Stomach (tissue), 9 donors: ENCODE data around the gene FAM13C. TPM values are rescaled to one million over a fixed set of nuclear protein-coding genes. Genes with fewer than 3 reads are reported as not detected.

Experiments used
- DNase-seq, 2 donors: peaks; one replicate each; pipeline versions ENCODE4 v3.0.0 to v3.0.0-alpha.2; 2013 to 2019
- H3K27ac ChIP-seq, 5 donors: fragments of 200-600 bp in 4 of 5; sonication (generic) in 4 of 5; one replicate each; pipeline ENCODE4 v1.5.1; 2013 to 2019; ENCODE audit warnings: mild to moderate bottlenecking in 1 of 5, moderate library complexity in 1 of 5
- H3K27me3 ChIP-seq, 3 donors: fragments of 200-600 bp; sonication (generic); one replicate each; pipeline ENCODE4 v1.5.1; 2017 to 2019; ENCODE audit warnings: mixed run types in 1 of 3
- H3K36me3 ChIP-seq, 4 donors: fragments of 200-600 bp; sonication (generic); 1 replicate in 3 of 4; 2 replicates in 1 of 4; pipeline ENCODE4 v1.5.1; 2016 to 2019
- H3K4me1 ChIP-seq, 4 donors: fragments of 200-600 bp; sonication (generic); one replicate each; pipeline ENCODE4 v1.5.1; 2016 to 2019
- H3K4me3 ChIP-seq, 4 donors: fragments of 200-600 bp; sonication (generic) in 3 of 4; one replicate each; pipeline ENCODE4 v1.5.1; 2016 to 2019; ENCODE audit warnings: mild to moderate bottlenecking in 1 of 4
- H3K9me3 ChIP-seq, 4 donors: fragments of 200-600 bp; sonication (generic); one replicate each; pipeline ENCODE4 v1.5.1; 2016 to 2019
- CTCF ChIP-seq, 7 experiments: fragments of 450-650 bp in 4 of 7; fragments of 200-600 bp in 3 of 7; sonication (generic) in 3 of 7; IDR thresholded peaks; one replicate each; pipeline ENCODE4 v1.5.1; 2016 to 2019; ENCODE audit warnings: antibody characterized with exemption in 7 of 7, control low read depth in 2 of 7, mild to moderate bottlenecking in 1 of 7
- EP300 ChIP-seq: sonication (generic); formaldehyde crosslinking; IDR thresholded peaks from one replicate; pipeline ENCODE4 v1.6.1; 2017; ENCODE audit warnings: antibody characterized with exemption
- POLR2A ChIP-seq, 4 donors: fragments of 450-650 bp; IDR thresholded peaks; one replicate each; pipeline ENCODE4 v1.6.1; 2016; ENCODE audit warnings: antibody characterized with exemption in 4 of 4, control low read depth in 2 of 4, mild to moderate bottlenecking in 1 of 4, moderate library complexity in 1 of 4
- POLR2AphosphoS5 ChIP-seq, 3 donors: sonication (generic); formaldehyde crosslinking; IDR thresholded peaks; one replicate each; pipeline ENCODE4 v1.6.1; 2016; ENCODE audit warnings: antibody characterized with exemption in 3 of 3
- WGBS, 5 donors: extraction: QIAGEN DNeasy Blood & Tissue Kit in 3 of 5; methylation state at CpG; one replicate each; pipeline versions ENCODE4 v1.1.5 to v1.1.7; 2013 to 2018; 5-methylcytosine and 5-hydroxymethylcytosine counted together
- intact Hi-C: fragments of 100-400 bp; cut with DNase I; formaldehyde crosslinking; loops from one replicate; pipeline ENCODE4 v1.15.1; 2023; ENCODE audit warnings: low total_unique reads
- polyA plus RNA-seq, 3 donors: library from polyadenylated mRNA; stranded (reverse); fragments of 200-250 nt; gene quantifications; one replicate each; pipeline ENCODE4 v1.2.3, GENCODE V29; 2013
- total RNA-seq, 5 donors: library from RNA; depleted of rRNA; stranded (reverse); fragments of >200 nt; gene quantifications; one replicate each; pipeline versions ENCODE4 v1.1.0 to v1.2.3, GENCODE V29; 2014 to 2016
- donor health status: healthy with polysubstance abuse.
- donor health status: Bipolar disorder and iron deficiency.
- donor health status: healthy.

Gene FAM13C
- total and polyA plus RNA-seq, 8 donors, result 0.89 to 47.3 (median 9.2) TPM

- Histone ChIP-seq H3K27ac (no peak overlapping the region), H3K4me3 (no peak overlapping the region), H3K9me3 (no peaks in the 10 kb centered on the region), H3K36me3 (peaks cover 0 to 26% (median 4%) of the 10 kb centered on the region in 4 donors), H3K4me1 (no peaks in the 10 kb centered on the region), H3K27me3 (no peaks in the 10 kb centered on the region)
- intact Hi-C loops, result no loop called here
- DNase-seq, result no peak
- TF ChIP-seq POLR2AphosphoS5 (IDR thresholded peaks at IDR 0.05), result no peak
- TF ChIP-seq POLR2A (IDR thresholded peaks at IDR 0.05), result no peak
- no peak for TF ChIP-seq EP300
- TF ChIP-seq CTCF (IDR thresholded peaks at IDR 0.05), result no peak
These were observed 90.3 kb downstream of the FAM13C start for GRCh38 chr10:59272061-59272460.

GRCh38 chr10:59271160-59271559, 91.2 kb downstream of the FAM13C start:
- no peak overlapping the region for H3K27ac ChIP-seq
- WGBS, 5 donors, result 59 to 77% (median 66%) methylated on average over 4 of the region's 4 CpGs
- intact Hi-C loops, result no loop called here
- H3K4me3 ChIP-seq, result no peak overlapping the region
- no peaks in the 10 kb centered on the region for H3K27me3 ChIP-seq
- peaks cover 0 to 26% (median 4%) of the 10 kb centered on the region in 4 donors for H3K36me3 ChIP-seq
- no peak for DNase-seq
- H3K4me1 ChIP-seq, result no peaks in the 10 kb centered on the region
- no peaks in the 10 kb centered on the region for H3K9me3 ChIP-seq
- TF ChIP-seq POLR2A (IDR thresholded peaks at IDR 0.05), result no peak
- TF ChIP-seq EP300, result no peak
- no peak for TF ChIP-seq POLR2AphosphoS5 (IDR thresholded peaks at IDR 0.05)
- TF ChIP-seq CTCF (IDR thresholded peaks at IDR 0.05), result no peak

- Histone ChIP-seq H3K4me1 (no peaks in the 10 kb centered on the region), H3K9me3 (no peaks in the 10 kb centered on the region), H3K27me3 (no peaks in the 10 kb centered on the region), H3K27ac (no peak overlapping the region), H3K4me3 (no peak overlapping the region), H3K36me3 (peaks cover 0 to 26% (median 4%) of the 10 kb centered on the region in 4 donors)
- DNase-seq, result no peak
- WGBS, 5 donors, result 59 to 81% (median 73%) methylated on average over 3 of the region's 3 CpGs
- intact Hi-C loops, result no loop called here
- TF ChIP-seq POLR2A (IDR thresholded peaks at IDR 0.05), result no peak
- TF ChIP-seq EP300, result no peak
- TF ChIP-seq POLR2AphosphoS5 (IDR thresholded peaks at IDR 0.05), result no peak
- TF ChIP-seq CTCF (IDR thresholded peaks at IDR 0.05), result no peak
These were observed 91.9 kb downstream of the FAM13C start for GRCh38 chr10:59270492-59270891.

GRCh38 chr10:59269651-59270050, 92.7 kb downstream of the FAM13C start:
- DNase-seq, result no peak
- no peaks in the 10 kb centered on the region for H3K9me3 ChIP-seq
- H3K4me1 ChIP-seq, result no peaks in the 10 kb centered on the region
- WGBS, 5 donors, result 90 to 95% (median 91%) methylated on average over 6 of the region's 6 CpGs
- no peaks in the 10 kb centered on the region for H3K27me3 ChIP-seq
- no peak overlapping the region for H3K27ac ChIP-seq
- TF ChIP-seq EP300, result no peak
- TF ChIP-seq POLR2A (IDR thresholded peaks at IDR 0.05), result no peak
- TF ChIP-seq POLR2AphosphoS5 (IDR thresholded peaks at IDR 0.05), result no peak
- no peak for TF ChIP-seq CTCF (IDR thresholded peaks at IDR 0.05)
- intact Hi-C loops, result no loop called here
- no peak overlapping the region for H3K4me3 ChIP-seq
- peaks cover 0 to 26% (median 4%) of the 10 kb centered on the region in 4 donors for H3K36me3 ChIP-seq
